HG02970 (cell line): ENCODE measurements around the gene TBC1D8.

ENCODE experiments used
- ATAC-seq: cut with Tn5 transposase; IDR thresholded peaks from one replicate; pipeline ENCODE4 v1.9.1; 2021; ENCODE audit warnings: mild to moderate bottlenecking, moderate library complexity, moderate number of reproducible peaks; ENCODE audit not compliant: unreplicated experiment, low FRiP score

TBC1D8 gene

DNA sequence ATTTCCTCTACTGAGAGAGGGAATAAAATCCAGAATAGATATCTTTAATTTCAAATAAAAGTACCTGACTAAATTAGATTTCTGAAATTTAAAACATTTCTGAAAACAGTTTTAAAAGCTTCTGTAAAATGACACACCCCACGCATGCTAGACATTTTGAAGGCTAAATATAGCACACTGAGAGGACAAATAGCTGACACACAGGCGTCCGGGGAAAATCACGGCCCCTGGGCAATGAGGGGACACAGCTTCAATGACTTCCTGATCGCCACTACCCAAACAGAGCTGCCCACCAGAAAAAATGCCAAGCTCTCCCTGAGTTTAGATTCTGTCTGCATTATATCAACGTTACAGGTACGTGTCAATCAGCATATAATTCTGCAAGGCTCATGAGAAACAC, 10.9 kb downstream of the TBC1D8 start:
- ATAC-seq = no peak

GRCh38 chr2:101139495-101139894, 11.7 kb downstream of the TBC1D8 start:
- no peak for ATAC-seq

- no peak for ATAC-seq
These were observed 15.5 kb downstream of the TBC1D8 start for GRCh38 chr2:101135412-101136296.

DNA sequence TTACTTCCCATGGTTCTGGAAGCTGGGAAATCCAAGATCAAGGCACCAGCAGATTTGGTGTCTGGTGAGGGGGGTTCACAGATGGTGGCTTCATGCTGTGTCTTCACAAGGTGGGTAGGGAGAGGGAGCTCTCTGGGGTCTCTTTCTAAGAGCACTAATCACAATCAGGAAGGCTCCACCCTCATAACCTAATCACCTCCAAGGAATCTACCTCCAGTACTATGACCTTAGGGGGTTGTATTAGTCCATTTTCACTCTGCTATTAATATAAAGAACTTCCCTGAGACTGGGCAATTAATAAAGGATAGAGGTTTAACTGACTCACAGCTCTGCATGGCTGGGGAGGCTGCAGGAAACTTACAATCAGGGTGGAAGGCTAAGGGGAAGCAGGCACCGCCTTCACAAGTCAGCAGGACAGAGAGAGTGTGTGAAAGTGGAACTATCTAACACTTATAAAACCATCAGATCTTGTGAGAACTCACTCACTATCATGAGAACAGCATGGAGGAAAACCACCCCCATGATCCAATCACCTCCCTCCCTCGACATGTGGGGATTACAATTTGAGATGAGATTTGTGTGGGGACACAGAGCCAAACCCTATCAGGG, 17.6 kb downstream of the TBC1D8 start:
- ATAC-seq = no peak

DNA sequence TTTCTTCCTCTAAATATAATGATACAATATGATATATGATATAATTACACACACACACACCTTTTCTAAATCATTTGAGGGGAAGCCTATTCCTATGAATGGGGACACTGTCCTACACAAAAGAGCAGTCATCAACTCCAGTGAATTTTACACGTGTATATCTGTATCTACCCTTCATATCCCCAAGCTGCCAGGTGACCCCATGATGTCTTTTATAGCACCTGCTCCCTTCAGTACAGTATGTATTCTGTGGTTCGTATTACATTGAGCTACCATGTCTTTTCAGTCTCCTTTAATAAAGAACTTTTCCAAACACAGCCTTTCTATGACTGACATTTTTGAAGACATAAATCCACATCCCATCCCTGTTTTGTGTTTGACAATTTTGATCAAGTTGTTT, 19.0 kb downstream of the TBC1D8 start:
- no peak for ATAC-seq

DNA sequence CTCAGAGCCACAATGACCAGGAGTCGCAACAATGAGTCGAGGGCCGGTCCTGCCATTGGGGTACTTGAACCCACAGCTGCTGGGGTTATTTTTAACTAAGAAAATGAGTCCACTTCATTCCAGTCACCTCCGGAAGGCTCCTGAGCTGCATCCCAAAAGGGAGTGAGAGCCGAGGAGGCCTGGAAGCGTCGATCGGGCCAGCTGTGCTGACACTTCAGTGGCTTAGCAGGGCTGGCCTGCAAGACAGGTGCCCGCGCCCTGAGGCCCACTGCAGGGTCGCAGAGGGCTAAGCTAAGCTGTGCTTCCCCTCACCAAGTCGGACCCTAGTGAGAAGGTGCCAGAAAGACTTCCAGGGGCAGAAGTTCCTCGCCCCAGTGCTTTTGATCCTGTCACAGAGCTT, 21.1 kb downstream of the TBC1D8 start:
- no peak for ATAC-seq

GRCh38 chr2:101127319-101128056, 23.7 kb downstream of the TBC1D8 start:
- ATAC-seq = no peak

GRCh38 chr2:101125808-101126207, 25.4 kb downstream of the TBC1D8 start:
- ATAC-seq = no peak

- no peak for ATAC-seq
These were observed 25.8 kb downstream of the TBC1D8 start for GRCh38 chr2:101125374-101125773.

DNA sequence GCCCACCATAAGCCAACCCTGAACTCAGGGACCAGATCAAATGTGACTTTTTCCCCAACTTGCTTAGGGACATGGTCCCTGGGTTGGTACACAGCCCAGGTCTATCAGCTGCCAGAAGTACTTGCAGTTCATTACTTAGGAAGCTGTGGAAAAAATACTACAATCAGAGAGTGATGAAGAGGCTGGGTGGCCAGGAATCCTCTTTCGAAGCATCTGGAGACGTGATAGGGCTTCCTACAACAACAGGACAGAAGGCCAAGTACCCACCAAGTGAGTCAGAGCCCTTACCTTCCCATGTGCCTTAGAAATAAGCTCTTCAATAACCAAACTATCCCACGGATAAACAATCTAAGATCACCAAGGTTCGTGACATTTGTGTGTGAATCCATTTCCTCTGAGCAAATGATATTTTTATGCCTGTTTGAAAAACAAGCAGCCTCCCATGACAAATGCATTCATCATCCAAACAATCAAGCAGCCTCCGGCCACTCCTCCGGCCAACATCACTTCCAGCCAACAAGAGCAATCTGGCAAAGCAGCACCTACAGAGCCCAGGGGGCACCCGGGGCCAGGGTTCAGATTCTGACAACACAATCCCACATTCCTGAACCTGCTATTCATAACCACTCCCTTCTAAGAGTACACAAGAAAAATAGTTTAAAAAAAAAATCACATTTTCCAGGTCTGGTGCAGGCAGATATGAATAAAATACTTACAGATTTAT, 26.4 kb downstream of the TBC1D8 start:
- no peak for ATAC-seq

DNA sequence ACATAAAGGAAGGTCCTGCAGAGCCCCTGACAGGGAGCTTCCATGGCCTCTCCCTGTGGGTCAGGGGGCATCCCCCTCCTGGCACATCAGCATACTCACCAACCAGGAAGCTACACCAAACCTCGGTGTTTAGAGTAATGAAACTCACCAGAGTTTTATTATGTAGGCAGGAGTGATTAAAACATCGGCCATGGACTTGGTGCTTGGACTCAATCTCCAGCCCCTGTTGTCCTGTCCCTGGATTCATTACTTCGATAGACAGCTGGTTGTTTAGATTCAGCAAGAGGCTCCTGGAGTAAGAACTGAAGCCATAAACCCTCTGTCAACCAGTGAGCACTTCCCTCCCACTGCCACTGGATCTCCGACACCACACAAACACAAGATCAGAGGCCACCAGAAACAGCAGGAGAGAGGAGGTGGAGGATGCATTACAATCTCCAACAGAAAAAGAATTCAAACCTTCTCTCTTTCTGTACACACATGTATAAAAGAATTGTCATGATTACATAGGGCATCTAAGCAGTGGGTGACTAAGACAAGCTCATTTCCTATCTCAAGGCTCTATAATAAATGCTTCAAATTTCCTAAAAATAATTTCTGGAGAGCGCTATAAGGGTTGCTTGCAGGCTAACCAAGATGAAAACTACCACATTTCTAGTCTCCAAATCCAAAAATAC, 27.2 kb downstream of the TBC1D8 start:
- no peak for ATAC-seq

DNA sequence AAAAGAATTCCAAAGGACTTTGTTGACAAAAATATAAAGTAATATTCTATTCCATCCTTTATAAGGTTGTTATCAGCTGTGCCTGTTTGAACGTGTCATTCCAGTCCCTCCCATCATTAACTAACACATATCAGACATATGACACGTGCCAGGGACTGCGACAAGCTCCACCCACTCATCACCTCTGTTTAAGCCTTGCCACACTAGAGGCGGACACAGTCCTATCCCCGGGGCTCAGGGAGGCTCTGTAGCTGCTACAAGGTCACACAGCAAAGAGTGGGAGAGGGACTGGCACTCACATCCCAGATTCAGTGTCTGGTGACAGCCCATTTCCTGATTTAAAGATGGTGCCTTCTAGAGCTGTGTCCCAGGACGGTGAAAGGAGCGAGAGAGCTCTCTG, 30.0 kb downstream of the TBC1D8 start:
- ATAC-seq = no peak

- no peak for ATAC-seq
These were observed 30.8 kb downstream of the TBC1D8 start for GRCh38 chr2:101120124-101120996.

- no peak for ATAC-seq
These were observed 31.8 kb downstream of the TBC1D8 start for GRCh38 chr2:101119431-101119830.

GRCh38 chr2:101116841-101117552, 34.2 kb downstream of the TBC1D8 start:
- no peak for ATAC-seq

DNA sequence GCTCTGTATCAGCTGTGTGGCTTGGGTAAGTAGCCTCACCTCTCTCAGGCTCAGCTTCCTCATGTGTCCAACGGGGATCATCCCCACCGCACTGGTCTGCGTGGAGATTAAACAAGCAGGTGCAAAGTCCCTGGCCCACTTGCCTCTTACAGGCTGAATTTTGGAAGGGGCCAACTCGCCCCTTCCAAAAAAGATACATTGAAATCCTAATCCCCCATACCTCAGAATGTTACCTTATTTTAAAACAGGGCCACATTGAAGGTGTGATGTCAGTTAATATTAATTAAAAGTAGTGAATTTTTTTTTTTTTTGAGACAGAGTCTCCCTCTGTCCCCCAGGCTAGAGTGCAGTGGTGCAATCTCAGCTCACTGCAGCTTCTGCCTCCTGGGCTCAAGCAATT, 34.8 kb downstream of the TBC1D8 start:
- no peak for ATAC-seq

- no peak for ATAC-seq
These were observed 35.5 kb downstream of the TBC1D8 start for GRCh38 chr2:101115664-101116063.

- ATAC-seq = no peak
These were observed 36.4 kb downstream of the TBC1D8 start for GRCh38 chr2:101114815-101115214.
